Trophoblast cell (in vitro differentiated cells and primary cell): ENCODE measurements around the gene CACNG7. TPM values are rescaled to one million over a fixed set of nuclear protein-coding genes. Genes with fewer than 3 reads are reported as not detected.

Experiments used
- DNase-seq, 2 donors: peaks; one replicate each; pipeline ENCODE4 v3.0.0-alpha.2; 2016
- H2AFZ ChIP-seq: 2 replicates; pipeline ENCODE4 v1.6.1; 2013; ENCODE audit warnings: low read length, moderate library complexity, mild to moderate bottlenecking; ENCODE audit not compliant: insufficient read depth, poor library complexity
- H2AK5ac ChIP-seq: 2 replicates; pipeline ENCODE4 v1.6.1; 2013; ENCODE audit warnings: mild to moderate bottlenecking, low read length
- H2BK120ac ChIP-seq: 2 replicates; pipeline ENCODE4 v1.6.1; 2013; ENCODE audit warnings: low read length, mild to moderate bottlenecking, moderate library complexity; ENCODE audit not compliant: insufficient read depth, poor library complexity
- H2BK12ac ChIP-seq: 2 replicates; pipeline ENCODE4 v1.6.1; 2013; ENCODE audit warnings: mild to moderate bottlenecking, low read length, moderate library complexity
- H2BK5ac ChIP-seq: 2 replicates; pipeline ENCODE4 v1.6.1; 2013; ENCODE audit warnings: low read length, low read depth, moderate library complexity, mild to moderate bottlenecking; ENCODE audit not compliant: poor library complexity
- H3K14ac ChIP-seq: 2 replicates; pipeline ENCODE4 v1.6.1; 2013; ENCODE audit warnings: mild to moderate bottlenecking, low read length
- H3K18ac ChIP-seq: 2 replicates; pipeline ENCODE4 v1.6.1; 2013; ENCODE audit warnings: mild to moderate bottlenecking, low read length
- H3K23ac ChIP-seq: 2 replicates; pipeline ENCODE4 v1.6.1; 2013; ENCODE audit warnings: low read length
- H3K27ac ChIP-seq: 2 replicates; pipeline ENCODE4 v1.5.1; 2013; ENCODE audit warnings: low read depth, mild to moderate bottlenecking, inconsistent platforms, low read length, moderate library complexity
- H3K27me3 ChIP-seq: 2 replicates; pipeline ENCODE4 v1.6.1; 2013; ENCODE audit warnings: inconsistent platforms, mild to moderate bottlenecking, low read length, moderate library complexity; ENCODE audit not compliant: insufficient read depth
- H3K36me3 ChIP-seq, 2 experiments: 1 replicate in 1 of 2; 2 replicates in 1 of 2; pipeline ENCODE4 v1.6.1; 2013; ENCODE audit warnings: low read length in 2 of 2, mild to moderate bottlenecking in 2 of 2, moderate library complexity in 1 of 2; ENCODE audit not compliant: insufficient read depth in 2 of 2, control insufficient read depth in 1 of 2
- H3K4ac ChIP-seq: 2 replicates; pipeline ENCODE4 v1.6.1; 2013; ENCODE audit warnings: low read depth, mild to moderate bottlenecking, low read length, moderate library complexity
- H3K4me1 ChIP-seq, 2 experiments: 1 replicate in 1 of 2; 2 replicates in 1 of 2; pipeline ENCODE4 v1.6.1; 2013; ENCODE audit warnings: low read length in 2 of 2, mild to moderate bottlenecking in 2 of 2, moderate library complexity in 1 of 2; ENCODE audit not compliant: insufficient read depth in 2 of 2, control insufficient read depth in 1 of 2
- H3K4me2 ChIP-seq: 2 replicates; pipeline ENCODE4 v1.6.1; 2013; ENCODE audit warnings: inconsistent platforms, mild to moderate bottlenecking, low read length, moderate library complexity
- H3K4me3 ChIP-seq: 2 replicates; pipeline ENCODE4 v1.5.1; 2013; ENCODE audit warnings: mild to moderate bottlenecking, low read depth, low read length, inconsistent platforms
- H3K79me1 ChIP-seq: one replicate; pipeline ENCODE4 v1.6.1; 2013; ENCODE audit warnings: low read length
- H3K79me2 ChIP-seq: 2 replicates; pipeline ENCODE4 v1.6.1; 2013; ENCODE audit warnings: low read length, mild to moderate bottlenecking; ENCODE audit not compliant: control insufficient read depth, insufficient read depth, poor library complexity
- H3K9ac ChIP-seq: 2 replicates; pipeline ENCODE4 v1.6.1; 2013; ENCODE audit warnings: mild to moderate bottlenecking, low read length
- H3K9me3 ChIP-seq: 2 replicates; pipeline ENCODE4 v1.6.1; 2013; ENCODE audit warnings: low read depth, mild to moderate bottlenecking, control low read depth, inconsistent platforms, low read length; ENCODE audit not compliant: insufficient read depth
- H4K12ac ChIP-seq: 2 replicates; pipeline ENCODE4 v1.6.1; 2013; ENCODE audit warnings: low read depth, mild to moderate bottlenecking, low read length, moderate library complexity
- H4K8ac ChIP-seq: 2 replicates; pipeline ENCODE4 v1.6.1; 2013; ENCODE audit warnings: low read depth, mild to moderate bottlenecking, low read length, moderate library complexity
- H4K91ac ChIP-seq: one replicate; pipeline ENCODE4 v1.6.1; 2013; ENCODE audit warnings: low read depth, mild to moderate bottlenecking, low read length, moderate library complexity
- WGBS: extraction: QIAGEN DNeasy Blood & Tissue Kit; methylation state at CpG from one replicate; pipeline ENCODE4 v1.1.7; 2013; ENCODE audit warnings: missing lambda C conversion rate; ENCODE audit not compliant: insufficient read length, insufficient coverage; ENCODE audit errors: extremely low coverage; 5-methylcytosine and 5-hydroxymethylcytosine counted together
- polyA plus RNA-seq: library from polyadenylated mRNA; stranded (reverse); fragments of 200-250 nt; gene quantifications from 2 replicates; pipeline ENCODE4 v1.2.3, GENCODE V29; 2013

The CACNG7 gene, protein sequence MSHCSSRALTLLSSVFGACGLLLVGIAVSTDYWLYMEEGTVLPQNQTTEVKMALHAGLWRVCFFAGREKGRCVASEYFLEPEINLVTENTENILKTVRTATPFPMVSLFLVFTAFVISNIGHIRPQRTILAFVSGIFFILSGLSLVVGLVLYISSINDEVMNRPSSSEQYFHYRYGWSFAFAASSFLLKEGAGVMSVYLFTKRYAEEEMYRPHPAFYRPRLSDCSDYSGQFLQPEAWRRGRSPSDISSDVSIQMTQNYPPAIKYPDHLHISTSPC
- polyA plus RNA-seq = 0.04 and 0.08 TPM in 2 replicates

DNA sequence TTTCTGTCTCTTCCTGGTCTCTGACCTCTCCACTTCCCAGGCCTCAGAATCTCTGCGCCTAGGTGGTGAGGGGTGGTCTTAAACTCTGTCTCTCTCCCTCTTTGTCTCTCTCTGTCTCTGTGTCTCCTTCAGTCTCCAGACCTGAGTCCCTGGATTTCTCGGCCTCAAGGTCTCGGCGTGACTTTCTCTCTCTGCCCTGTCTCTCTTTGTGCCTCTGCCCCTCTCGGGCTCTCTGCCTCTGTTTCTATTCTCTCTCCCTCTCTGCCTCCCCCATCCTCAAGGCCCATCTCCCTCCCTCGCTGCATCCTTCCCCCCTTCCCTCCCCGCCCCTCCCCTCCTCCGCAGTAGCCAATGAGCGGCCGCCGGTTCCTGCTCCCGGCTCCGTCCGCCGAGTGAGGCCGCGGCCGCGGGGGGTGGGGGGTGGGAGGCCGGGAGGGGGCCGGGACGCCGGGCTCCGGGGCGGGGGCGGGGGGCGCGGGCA lies at the start of gene CACNG7:
Gene CACNG7, plus strand, starts transcription at position 344 of the 481 bp plus-strand sequence. CDS start 3,554 bp downstream, outside the sequence.
- Histone ChIP-seq H3K27ac (no peak within 1 kb of the TSS), H3K4me1 (peaks cover 3% of the 10 kb centered on the region in 2 experiments), H2BK12ac (no peak within 1 kb of the TSS), H2BK120ac (no peak within 1 kb of the TSS), H3K9me3 (peaks cover 3% of the 10 kb centered on the region), H3K4ac (no peak within 1 kb of the TSS), H3K4me2 (peak within 1 kb of the TSS; percentile 42), H4K91ac (no peak within 1 kb of the TSS), H2AFZ (no peak within 1 kb of the TSS), H3K36me3 (no peaks in the 10 kb centered on the region), H3K27me3 (peaks cover 39% of the 10 kb centered on the region), H2AK5ac (no peak within 1 kb of the TSS), H3K14ac (no peak within 1 kb of the TSS), H3K4me3 (no peak within 1 kb of the TSS), H3K23ac (no peak within 1 kb of the TSS), H3K9ac (no peak within 1 kb of the TSS), H2BK5ac (no peak within 1 kb of the TSS), H4K8ac (no peak within 1 kb of the TSS), H3K79me2 (no peaks in the 10 kb centered on the region), H3K18ac (no peak within 1 kb of the TSS), H3K79me1 (no peaks in the 10 kb centered on the region), H4K12ac (no peak within 1 kb of the TSS)
- DNase-seq = no peak
- WGBS = no CpG with 5 or more reads among the region's 28 CpGs

DNA sequence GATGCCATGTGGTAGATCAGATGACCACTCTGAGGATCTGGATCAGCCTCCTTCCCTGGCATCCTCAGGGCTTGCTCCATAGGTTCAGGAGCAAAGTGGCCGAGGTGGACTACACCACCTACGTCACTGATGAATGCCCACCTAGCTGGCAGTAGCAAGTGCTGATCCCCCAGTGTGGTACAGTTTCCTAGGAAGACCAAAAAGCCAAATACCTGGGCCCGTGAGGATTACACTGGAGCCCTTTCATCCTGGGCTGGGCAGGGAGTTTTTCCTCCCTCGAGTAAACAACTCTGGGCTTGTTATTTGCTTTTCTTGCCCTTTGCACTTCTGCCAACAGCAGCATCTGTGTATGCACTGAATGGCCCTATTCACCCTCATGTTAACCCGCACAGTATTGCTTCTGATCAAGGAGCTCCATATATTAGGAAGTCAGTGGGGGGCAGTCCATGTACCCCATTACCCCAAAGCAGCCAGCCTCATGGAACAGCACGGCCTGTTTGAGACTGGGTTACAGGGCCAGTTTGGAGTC lies 44.7 kb upstream of the CACNG7 start:
- H3K4me2 ChIP-seq = no peak overlapping the region
- no peak for DNase-seq
- no peak overlapping the region for H3K27ac ChIP-seq
- peaks cover 16% of the 10 kb centered on the region for H3K79me2 ChIP-seq
- no CpG with 5 or more reads among the region's 6 CpGs for WGBS
- H2BK120ac ChIP-seq = no peak overlapping the region
- H4K91ac ChIP-seq = no peak overlapping the region
- H3K4me1 ChIP-seq = peaks cover 12 to 14% of the 10 kb centered on the region in 2 experiments
- H4K8ac ChIP-seq = no peak overlapping the region
- H4K12ac ChIP-seq = no peak overlapping the region
- H2BK12ac ChIP-seq = no peak overlapping the region
- peaks cover 26% of the 10 kb centered on the region for H3K79me1 ChIP-seq
- H3K4ac ChIP-seq = no peak overlapping the region
- no peak overlapping the region for H2AFZ ChIP-seq
- H3K9me3 ChIP-seq = peaks cover 3% of the 10 kb centered on the region
- H3K36me3 ChIP-seq = no peaks in the 10 kb centered on the region
- no peak overlapping the region for H2AK5ac ChIP-seq
- H3K18ac ChIP-seq = no peak overlapping the region
- H3K27me3 ChIP-seq = no peaks in the 10 kb centered on the region
- no peak overlapping the region for H3K4me3 ChIP-seq
- H3K23ac ChIP-seq = no peak overlapping the region
- H3K14ac ChIP-seq = no peak overlapping the region
- no peak overlapping the region for H2BK5ac ChIP-seq
- H3K9ac ChIP-seq = no peak overlapping the region

DNA sequence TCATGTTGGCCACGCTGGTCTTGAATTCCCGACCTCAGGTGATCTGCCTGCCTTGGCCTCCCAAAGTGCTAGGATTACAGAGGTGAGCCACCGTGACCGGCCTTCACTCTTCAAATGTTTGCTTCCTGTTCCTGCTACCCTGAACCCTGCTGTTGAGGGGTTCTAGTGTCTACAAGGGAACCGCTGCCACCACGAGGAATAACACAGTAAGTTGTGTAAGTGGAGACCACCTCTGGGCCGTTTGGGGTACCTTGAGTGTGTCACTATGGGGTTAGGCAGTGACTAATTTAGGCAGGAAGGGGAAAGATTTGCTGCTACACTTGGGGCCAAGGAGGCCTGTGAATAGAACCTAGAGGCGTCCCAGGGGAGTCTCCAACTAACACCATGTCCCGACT lies 43.6 kb upstream of the CACNG7 start:
- H4K12ac ChIP-seq = no peak overlapping the region
- no peak overlapping the region for H3K14ac ChIP-seq
- no peak overlapping the region for H2BK5ac ChIP-seq
- H2BK120ac ChIP-seq = peak overlapping the region; percentile 36
- peak overlapping the region; percentile 94 for H4K8ac ChIP-seq
- peaks cover 26% of the 10 kb centered on the region for H3K79me1 ChIP-seq
- H2BK12ac ChIP-seq = no peak overlapping the region
- H2AFZ ChIP-seq = peak overlapping the region; percentile 82
- no peak overlapping the region for H3K18ac ChIP-seq
- peak overlapping the region; percentile 8 for H3K9ac ChIP-seq
- H3K4ac ChIP-seq = no peak overlapping the region
- H3K9me3 ChIP-seq = peaks cover 3% of the 10 kb centered on the region
- no peak overlapping the region for H3K23ac ChIP-seq
- H3K36me3 ChIP-seq = peaks cover 2 to 4% of the 10 kb centered on the region in 2 experiments
- peak overlapping the region; percentile 72 for H3K4me2 ChIP-seq
- no peaks in the 10 kb centered on the region for H3K27me3 ChIP-seq
- H2AK5ac ChIP-seq = no peak overlapping the region
- H3K79me2 ChIP-seq = peaks cover 18% of the 10 kb centered on the region
- H4K91ac ChIP-seq = peak overlapping the region; percentile 75
- no peak overlapping the region for H3K4me3 ChIP-seq
- no CpG with 5 or more reads among the region's 9 CpGs for WGBS
- H3K27ac ChIP-seq = peak overlapping the region; percentile 8
- no peak for DNase-seq
- H3K4me1 ChIP-seq = peaks cover 12 to 14% of the 10 kb centered on the region in 2 experiments

DNA sequence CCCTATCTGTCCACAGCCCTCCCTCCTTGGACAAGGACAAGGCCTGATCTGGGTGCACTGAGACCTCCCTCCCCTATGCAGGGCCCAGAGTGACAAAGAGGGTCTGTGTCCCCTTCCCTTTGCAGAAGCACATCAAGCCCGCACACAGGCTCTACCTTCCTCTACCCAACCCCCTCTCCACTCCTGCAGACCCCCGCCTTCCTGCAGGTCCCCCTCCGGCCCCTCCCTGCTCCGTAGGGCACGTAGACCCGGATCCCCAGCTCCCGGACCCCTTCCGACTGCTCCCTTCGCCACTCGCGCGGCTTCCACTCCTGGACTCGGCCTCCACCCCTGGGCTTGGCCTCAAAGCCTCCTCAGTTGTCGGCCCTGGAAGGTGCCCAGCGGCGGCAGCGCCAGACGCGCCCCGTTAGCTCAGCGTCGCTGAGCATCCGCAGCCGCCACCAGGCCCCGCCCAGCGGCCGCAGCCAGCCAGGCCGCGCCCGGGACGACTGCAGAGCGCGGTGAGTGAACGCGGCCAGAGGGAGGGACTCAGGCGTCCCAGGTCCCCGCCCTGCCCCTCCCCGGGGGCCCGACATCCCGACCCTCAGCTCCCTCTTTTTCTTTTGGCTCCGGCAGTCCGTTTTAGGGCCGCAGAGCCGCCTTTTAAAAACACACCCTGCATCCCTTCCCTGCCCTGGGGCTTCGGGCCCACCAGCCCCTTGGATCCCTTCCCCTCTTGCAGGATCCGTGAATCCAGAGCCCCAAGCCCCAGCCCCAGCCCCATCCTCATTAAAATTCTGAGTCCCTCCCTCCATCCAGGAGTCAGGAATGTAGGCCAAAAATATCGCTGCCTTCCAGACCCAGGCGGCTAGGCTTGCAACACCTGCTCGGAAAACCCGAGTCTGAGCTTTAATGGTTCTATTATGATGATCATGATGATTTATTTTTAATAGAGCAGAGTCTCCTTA lies 42.9 kb upstream of the CACNG7 start:
- H2BK120ac ChIP-seq = peak overlapping the region; percentile 96
- H3K4me1 ChIP-seq = peaks cover 12 to 14% of the 10 kb centered on the region in 2 experiments
- peak overlapping the region; percentile 96 for H4K91ac ChIP-seq
- WGBS = no CpG with 5 or more reads among the region's 50 CpGs
- H2BK12ac ChIP-seq = no peak overlapping the region
- peak overlapping the region; percentile 13 for H3K27ac ChIP-seq
- H3K9ac ChIP-seq = peak overlapping the region; percentile 20
- peaks cover 7 to 11% of the 10 kb centered on the region in 2 experiments for H3K36me3 ChIP-seq
- H2AFZ ChIP-seq = peak overlapping the region; percentile 82
- peak overlapping the region; percentile 95 for H2BK5ac ChIP-seq
- H3K27me3 ChIP-seq = no peaks in the 10 kb centered on the region
- peak overlapping the region; percentile 94 for H4K8ac ChIP-seq
- peak; percentile 85 to 88 for DNase-seq
- peak overlapping the region; percentile 77 for H4K12ac ChIP-seq
- H3K4ac ChIP-seq = no peak overlapping the region
- peaks cover 3% of the 10 kb centered on the region for H3K9me3 ChIP-seq
- no peak overlapping the region for H2AK5ac ChIP-seq
- H3K4me2 ChIP-seq = peak overlapping the region; percentile 72
- H3K14ac ChIP-seq = no peak overlapping the region
- H3K23ac ChIP-seq = no peak overlapping the region
- H3K18ac ChIP-seq = peak overlapping the region; percentile 89
- H3K4me3 ChIP-seq = peak overlapping the region; percentile 50
- H3K79me1 ChIP-seq = peaks cover 26% of the 10 kb centered on the region
- H3K79me2 ChIP-seq = peaks cover 20% of the 10 kb centered on the region
